NK-92 (cell line): ENCODE data around the gene FSTL3.

Source experiments
- DNase-seq: peaks from one replicate; lab custom pipeline; 2025; ENCODE audit not compliant: unreplicated experiment; lab: John Stamatoyannopoulos, UW

Gene FSTL3

GRCh38 chr19:644789-645188 is 31.4 kb upstream of the FSTL3 start:
- no peak for DNase-seq

GRCh38 chr19:645912-646778 is 30.0 kb upstream of the FSTL3 start:
- no peak for DNase-seq

GRCh38 chr19:646779-647565 is 29.2 kb upstream of the FSTL3 start:
- no peak for DNase-seq

GRCh38 chr19:647566-648284 is 28.5 kb upstream of the FSTL3 start:
- no peak for DNase-seq

- no peak for DNase-seq
These were observed 27.9 kb upstream of the FSTL3 start for GRCh38 chr19:648305-648704.

- no peak for DNase-seq
These were observed 27.0 kb upstream of the FSTL3 start for GRCh38 chr19:648904-649801.

GRCh38 chr19:650121-650520 is 26.1 kb upstream of the FSTL3 start:
- DNase-seq, result no peak

GRCh38 chr19:651114-651818 is 24.9 kb upstream of the FSTL3 start:
- no peak for DNase-seq

- DNase-seq, result no peak
These were observed 24.2 kb upstream of the FSTL3 start for GRCh38 chr19:651991-652390.

GRCh38 chr19:652467-653389 is 23.5 kb upstream of the FSTL3 start:
- DNase-seq, result no peak

- no peak for DNase-seq
These were observed 22.8 kb upstream of the FSTL3 start for GRCh38 chr19:653425-653824.

GRCh38 chr19:655691-656090 is 20.5 kb upstream of the FSTL3 start:
- DNase-seq, result no peak

GRCh38 chr19:656751-657559 is 19.2 kb upstream of the FSTL3 start:
- DNase-seq, result no peak

- no peak for DNase-seq
These were observed 18.6 kb upstream of the FSTL3 start for GRCh38 chr19:657611-658010.

GRCh38 chr19:658059-658839 is 17.9 kb upstream of the FSTL3 start:
- no peak for DNase-seq

GRCh38 chr19:658916-659839 is 17.0 kb upstream of the FSTL3 start:
- no peak for DNase-seq
